Measurements from ENCODE around the gene PPP1R13B.

Gene PPP1R13B

GRCh38 chr14:103712633-103713247 is 134.6 kb downstream of the PPP1R13B start:
- no peak for DNase-seq (ENCODE audit: low read depth)

GRCh38 chr14:103711516-103712431 is 135.6 kb downstream of the PPP1R13B start:
- no peak for DNase-seq (ENCODE audit: low read depth)

GRCh38 chr14:103710771-103711377 is 136.5 kb downstream of the PPP1R13B start:
- no peak for DNase-seq (ENCODE audit: low read depth)

GRCh38 chr14:103709814-103710213 is 137.6 kb downstream of the PPP1R13B start:
- DNase-seq (ENCODE audit: low read depth) = no peak

GRCh38 chr14:103708750-103709187 is 138.6 kb downstream of the PPP1R13B start:
- DNase-seq (ENCODE audit: low read depth) = no peak

- no peak for DNase-seq (ENCODE audit: low read depth)
Observed at GRCh38 chr14:103707329-103708263, 139.8 kb downstream of the PPP1R13B start.

- no peak for DNase-seq (ENCODE audit: low read depth)
Observed at GRCh38 chr14:103706551-103707328, 140.6 kb downstream of the PPP1R13B start.

- no peak for DNase-seq (ENCODE audit: low read depth)
Observed at GRCh38 chr14:103705504-103706284, 141.7 kb downstream of the PPP1R13B start.

GRCh38 chr14:103705118-103705503 is 142.3 kb downstream of the PPP1R13B start:
- DNase-seq (ENCODE audit: low read depth) = no peak

GRCh38 chr14:103704708-103705107 is 142.7 kb downstream of the PPP1R13B start:
- DNase-seq (ENCODE audit: low read depth) = no peak

- DNase-seq (ENCODE audit: low read depth) = no peak
Observed at GRCh38 chr14:103703433-103704385, 143.7 kb downstream of the PPP1R13B start.

GRCh38 chr14:103702497-103703432 is 144.6 kb downstream of the PPP1R13B start:
- DNase-seq (ENCODE audit: low read depth) = no peak

- no peak for DNase-seq (ENCODE audit: low read depth)
Observed at GRCh38 chr14:103702095-103702494, 145.3 kb downstream of the PPP1R13B start.

- DNase-seq (ENCODE audit: low read depth) = no peak
Observed at GRCh38 chr14:103700753-103701490, 146.5 kb downstream of the PPP1R13B start.

- no peak for DNase-seq (ENCODE audit: low read depth)
Observed at GRCh38 chr14:103699901-103700752, 147.2 kb downstream of the PPP1R13B start.

- DNase-seq (ENCODE audit: low read depth) = no peak
Observed at GRCh38 chr14:103699261-103699661, 148.1 kb downstream of the PPP1R13B start.

Data from T-helper 22 cell (primary cell).